Large intestine (tissue), 3 donors: ENCODE results near the gene NDST4. TPM values are rescaled to one million over a fixed set of nuclear protein-coding genes. Genes with fewer than 3 reads are reported as not detected.

Experiments
- DNase-seq, 2 donors: peaks; one replicate each; pipeline versions ENCODE4 v3.0.0 to v3.0.0-alpha.2; 2013
- H3K27ac ChIP-seq: one replicate; pipeline ENCODE4 v1.5.1; 2013; ENCODE audit warnings: low read length
- H3K27me3 ChIP-seq: 2 replicates; pipeline ENCODE4 v1.6.1; 2013; ENCODE audit warnings: low read length; ENCODE audit not compliant: control insufficient read depth, insufficient read depth
- H3K36me3 ChIP-seq: 2 replicates; pipeline ENCODE4 v1.6.1; 2013; ENCODE audit warnings: low read length; ENCODE audit not compliant: control insufficient read depth, insufficient read depth
- H3K4me1 ChIP-seq: one replicate; pipeline ENCODE4 v1.6.1; 2013; ENCODE audit warnings: low read length; ENCODE audit not compliant: control insufficient read depth, insufficient read depth
- H3K4me3 ChIP-seq: one replicate; pipeline ENCODE4 v1.5.1; 2013; ENCODE audit warnings: low read length
- H3K9me3 ChIP-seq: one replicate; pipeline ENCODE4 v1.6.1; 2013; ENCODE audit warnings: mild to moderate bottlenecking, low read depth, low read length, moderate library complexity; ENCODE audit not compliant: control insufficient read depth
- WGBS: methylation state at CpG from one replicate; pipeline ENCODE4 v1.1.5; 2013; ENCODE audit warnings: low lambda C conversion rate; ENCODE audit not compliant: insufficient coverage; 5-methylcytosine and 5-hydroxymethylcytosine counted together
- polyA plus RNA-seq: library from polyadenylated mRNA; unstranded; fragments of 120-200 nt; gene quantifications from one replicate; pipeline ENCODE4 v1.2.1, GENCODE V29; 2013

The NDST4 gene
- polyA plus RNA-seq, 1 donor: 0.73 TPM

- WGBS: 25% methylated on average over 1 of the region's 1 CpG
- H3K27ac ChIP-seq: no peak overlapping the region
- H3K4me1 ChIP-seq: no peaks in the 10 kb centered on the region
- H3K4me3 ChIP-seq: no peak overlapping the region
- no peak for DNase-seq
- no peaks in the 10 kb centered on the region for H3K27me3 ChIP-seq
- H3K9me3 ChIP-seq: no peaks in the 10 kb centered on the region
- no peaks in the 10 kb centered on the region for H3K36me3 ChIP-seq
Measured at GRCh38 chr4:114870987-114871386, 242.4 kb downstream of the NDST4 start.

DNA sequence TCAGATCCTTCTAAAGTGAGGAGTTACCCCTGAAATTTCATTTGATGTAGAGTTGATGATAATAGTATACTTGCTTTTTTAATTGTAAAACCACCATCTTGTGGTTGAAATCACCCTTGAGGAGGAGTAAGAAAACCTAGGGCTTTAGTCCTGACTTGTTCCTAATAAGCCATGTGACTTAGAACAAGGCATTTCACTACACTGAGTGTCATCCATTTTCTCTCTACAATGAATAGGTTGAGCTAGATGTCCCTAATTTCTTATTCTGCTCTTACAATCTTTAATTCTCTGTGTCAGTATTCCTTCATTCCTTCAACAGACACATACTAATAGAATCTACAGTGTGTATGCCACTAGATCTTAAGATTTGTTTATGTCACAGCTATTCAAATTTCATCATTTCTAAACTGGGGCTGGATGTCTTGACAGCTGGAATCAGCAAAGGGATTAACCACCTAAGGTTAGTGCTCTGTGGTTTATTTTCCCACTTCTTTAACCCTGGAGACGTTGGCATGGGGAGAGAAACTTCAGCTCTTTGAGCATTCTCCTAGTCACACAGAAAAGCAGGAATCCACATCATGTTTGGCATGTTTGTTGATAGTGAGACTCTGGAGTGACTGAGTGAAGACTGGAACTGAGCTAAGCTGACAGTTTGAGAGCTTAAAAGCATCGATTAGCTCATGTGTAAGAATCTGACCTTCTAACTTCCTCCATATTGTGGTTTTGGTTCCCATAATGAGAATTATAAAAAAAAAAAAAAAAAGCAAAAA is 246.3 kb downstream of the NDST4 start:
- Histone ChIP-seq H3K27ac (no peak overlapping the region), H3K36me3 (no peaks in the 10 kb centered on the region), H3K9me3 (no peaks in the 10 kb centered on the region), H3K4me3 (no peak overlapping the region), H3K27me3 (no peaks in the 10 kb centered on the region), H3K4me1 (no peaks in the 10 kb centered on the region)
- WGBS: no CpG with 5 or more reads among the region's 2 CpGs
- no peak for DNase-seq

DNA sequence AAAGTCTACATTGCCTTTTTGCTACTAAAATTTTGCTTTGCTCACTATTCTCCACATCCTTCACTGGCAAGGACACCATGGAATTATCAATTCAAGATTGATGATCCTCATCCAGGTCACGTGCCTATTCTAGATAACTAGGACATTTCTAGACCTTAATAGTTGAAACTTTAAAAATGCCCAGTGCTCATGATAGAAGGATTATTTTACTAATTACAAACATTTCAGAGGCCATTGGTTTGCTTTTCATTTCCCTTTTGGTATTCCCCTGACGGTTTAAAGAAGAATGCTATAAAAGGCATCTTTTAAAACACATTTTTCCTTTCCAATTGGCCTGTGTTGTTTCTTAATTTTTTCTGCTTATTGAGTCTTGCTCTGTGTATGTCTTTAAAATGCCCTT is 249.4 kb downstream of the NDST4 start:
- DNase-seq: no peak
- H3K27me3 ChIP-seq: no peaks in the 10 kb centered on the region
- H3K4me3 ChIP-seq: no peak overlapping the region
- H3K27ac ChIP-seq: no peak overlapping the region
- H3K4me1 ChIP-seq: no peaks in the 10 kb centered on the region
- H3K9me3 ChIP-seq: no peaks in the 10 kb centered on the region
- 100% methylated on average over 1 of the region's 2 CpGs for WGBS
- no peaks in the 10 kb centered on the region for H3K36me3 ChIP-seq

DNA sequence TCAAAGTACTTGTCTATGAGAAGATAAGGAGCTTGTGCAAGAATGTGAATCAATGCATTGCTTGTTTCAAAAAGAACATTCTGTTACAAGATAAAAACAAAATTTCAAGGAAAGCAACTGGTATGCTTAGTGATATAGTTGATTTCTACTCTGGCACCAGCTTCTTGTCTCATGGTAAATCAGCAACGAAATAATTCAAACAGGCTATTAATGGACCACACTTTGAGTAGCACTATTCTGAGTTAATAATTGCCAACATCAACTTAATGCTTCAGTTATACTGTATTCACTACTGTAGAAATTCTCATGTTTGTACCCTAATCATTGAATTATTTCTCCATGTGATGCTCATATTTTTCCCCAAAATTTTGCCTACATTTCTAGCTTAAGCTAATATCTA is 252.6 kb downstream of the NDST4 start:
- no peak for DNase-seq
- Histone ChIP-seq H3K27ac (no peak overlapping the region), H3K4me1 (no peaks in the 10 kb centered on the region), H3K36me3 (no peaks in the 10 kb centered on the region), H3K4me3 (no peak overlapping the region), H3K27me3 (no peaks in the 10 kb centered on the region), H3K9me3 (no peaks in the 10 kb centered on the region)
- 60% methylated on average over 1 of the region's 1 CpG for WGBS

- Histone ChIP-seq H3K4me3 (no peak overlapping the region), H3K27ac (no peak overlapping the region), H3K4me1 (no peaks in the 10 kb centered on the region), H3K9me3 (no peaks in the 10 kb centered on the region), H3K36me3 (no peaks in the 10 kb centered on the region), H3K27me3 (no peaks in the 10 kb centered on the region)
- WGBS: no CpG with 5 or more reads among the region's 1 CpG
- DNase-seq: no peak
Measured at GRCh38 chr4:114857831-114858230, 255.6 kb downstream of the NDST4 start.

- WGBS: 80% methylated on average over 1 of the region's 1 CpG
- H3K27me3 ChIP-seq: no peaks in the 10 kb centered on the region
- H3K27ac ChIP-seq: no peak overlapping the region
- H3K9me3 ChIP-seq: no peaks in the 10 kb centered on the region
- H3K4me1 ChIP-seq: no peaks in the 10 kb centered on the region
- no peaks in the 10 kb centered on the region for H3K36me3 ChIP-seq
- no peak for DNase-seq
- H3K4me3 ChIP-seq: no peak overlapping the region
Measured at GRCh38 chr4:114839986-114840385, 273.4 kb downstream of the NDST4 start.

DNA sequence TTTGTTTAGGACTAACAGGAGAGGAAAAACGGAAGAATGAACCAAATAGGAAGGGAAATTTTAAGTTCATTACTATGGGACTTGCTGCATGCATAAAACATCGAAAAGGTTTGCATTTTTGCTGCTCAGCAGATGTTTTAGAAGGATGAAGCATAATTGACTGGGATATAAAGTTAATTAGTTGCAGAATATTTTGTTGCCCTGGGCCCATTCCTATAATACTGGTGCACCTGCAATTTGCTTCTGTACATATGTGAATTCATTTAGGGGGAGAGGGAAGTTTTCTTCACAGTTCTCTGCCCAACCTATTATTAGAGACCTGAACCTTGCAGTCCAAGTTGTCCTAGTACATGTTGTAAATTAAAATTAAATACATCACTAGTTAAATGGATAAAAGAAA is 282.8 kb downstream of the NDST4 start:
- 94% methylated on average over 2 of the region's 2 CpGs for WGBS
- Histone ChIP-seq H3K9me3 (no peaks in the 10 kb centered on the region), H3K4me1 (no peaks in the 10 kb centered on the region), H3K27ac (no peak overlapping the region), H3K4me3 (no peak overlapping the region), H3K36me3 (no peaks in the 10 kb centered on the region), H3K27me3 (no peaks in the 10 kb centered on the region)
- DNase-seq: no peak

DNA sequence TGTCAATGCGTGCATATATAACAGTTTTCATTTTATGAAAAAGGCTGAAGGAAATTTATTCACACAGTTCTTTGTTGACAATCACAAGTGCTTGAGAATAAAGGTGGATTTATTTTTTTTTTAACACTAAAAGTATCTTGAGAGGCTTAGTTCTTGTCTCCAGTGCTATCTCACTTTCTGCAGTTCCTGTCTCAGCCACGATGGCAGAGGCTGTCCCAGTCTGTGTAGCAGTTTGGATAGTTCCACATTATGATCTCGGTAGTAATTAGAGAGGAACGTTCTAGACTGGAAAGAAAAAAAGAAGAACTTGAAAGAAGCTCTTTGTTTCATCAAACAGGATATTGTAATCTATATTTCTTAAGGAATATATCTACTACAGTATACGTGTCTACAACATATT is 285.8 kb downstream of the NDST4 start:
- Histone ChIP-seq H3K36me3 (no peaks in the 10 kb centered on the region), H3K27me3 (no peaks in the 10 kb centered on the region), H3K4me1 (no peaks in the 10 kb centered on the region), H3K4me3 (no peak overlapping the region), H3K27ac (no peak overlapping the region), H3K9me3 (no peaks in the 10 kb centered on the region)
- no peak for DNase-seq
- 80% methylated on average over 2 of the region's 5 CpGs for WGBS

GRCh38 chr4:114815760-114816159 is 297.7 kb downstream of the NDST4 start:
- Histone ChIP-seq H3K36me3 (no peaks in the 10 kb centered on the region), H3K4me3 (no peak overlapping the region), H3K27me3 (no peaks in the 10 kb centered on the region), H3K4me1 (no peaks in the 10 kb centered on the region), H3K27ac (no peak overlapping the region), H3K9me3 (no peaks in the 10 kb centered on the region)
- DNase-seq: peak in 1 of 2 donors; percentile 12
- 50% methylated on average over 1 of the region's 1 CpG for WGBS

- 100% methylated on average over 1 of the region's 1 CpG for WGBS
- no peak for DNase-seq
- H3K4me3 ChIP-seq: no peak overlapping the region
- H3K27me3 ChIP-seq: no peaks in the 10 kb centered on the region
- no peaks in the 10 kb centered on the region for H3K36me3 ChIP-seq
- H3K27ac ChIP-seq: no peak overlapping the region
- H3K4me1 ChIP-seq: no peaks in the 10 kb centered on the region
- no peaks in the 10 kb centered on the region for H3K9me3 ChIP-seq
Measured at GRCh38 chr4:114813961-114814360, 299.5 kb downstream of the NDST4 start.
